ENCODE data around the gene WDFY4.

WDFY4 gene

GRCh38 chr10:48762064-48763042 lies 77.7 kb downstream of the WDFY4 start:
- no peak for TF ChIP-seq TAF1 (IDR thresholded peaks at IDR 0.05; ENCODE audit: borderline replicate concordance, insufficient read depth, low read length)
- no peak for TF ChIP-seq POLR2AphosphoS5 (IDR thresholded peaks at IDR 0.05; ENCODE audit: low read depth, low read length)
- no peak for TF ChIP-seq FOXP2 (optimal IDR thresholded peaks at IDR 0.05; ENCODE audit: borderline replicate concordance, extremely low read depth, extremely low read length, insufficient read depth)
- TF ChIP-seq SIN3A (IDR thresholded peaks at IDR 0.05; ENCODE audit: borderline replicate concordance, insufficient read depth, low read length), result no peak
- TF ChIP-seq REST (IDR thresholded peaks at IDR 0.05; ENCODE audit: insufficient read depth in 1 of 2, low read depth in 2 of 2, low read length in 2 of 2), result no peak

- TF ChIP-seq FOXP2 (optimal IDR thresholded peaks at IDR 0.05; ENCODE audit: borderline replicate concordance, extremely low read depth, extremely low read length, insufficient read depth), result no peak
- no peak for TF ChIP-seq SIN3A (IDR thresholded peaks at IDR 0.05; ENCODE audit: borderline replicate concordance, insufficient read depth, low read length)
- no peak for TF ChIP-seq POLR2AphosphoS5 (IDR thresholded peaks at IDR 0.05; ENCODE audit: low read depth, low read length)
- TF ChIP-seq REST (IDR thresholded peaks at IDR 0.05; ENCODE audit: insufficient read depth in 1 of 2, low read depth in 2 of 2, low read length in 2 of 2), result no peak
- no peak for TF ChIP-seq TAF1 (IDR thresholded peaks at IDR 0.05; ENCODE audit: borderline replicate concordance, insufficient read depth, low read length)
Observed at GRCh38 chr10:48763403-48763965, 78.8 kb downstream of the WDFY4 start.

- TF ChIP-seq FOXP2 (optimal IDR thresholded peaks at IDR 0.05; ENCODE audit: borderline replicate concordance, extremely low read depth, extremely low read length, insufficient read depth) (no peak), POLR2AphosphoS5 (IDR thresholded peaks at IDR 0.05; ENCODE audit: low read depth, low read length) (no peak), SIN3A (IDR thresholded peaks at IDR 0.05; ENCODE audit: borderline replicate concordance, insufficient read depth, low read length) (no peak)
Observed at GRCh38 chr10:48764486-48764885, 79.8 kb downstream of the WDFY4 start.

GRCh38 chr10:48765039-48765438 lies 80.4 kb downstream of the WDFY4 start:
- TF ChIP-seq SIN3A (IDR thresholded peaks at IDR 0.05; ENCODE audit: borderline replicate concordance, insufficient read depth, low read length) (no peak), FOXP2 (optimal IDR thresholded peaks at IDR 0.05; ENCODE audit: borderline replicate concordance, extremely low read depth, extremely low read length, insufficient read depth) (no peak), REST (IDR thresholded peaks at IDR 0.05; ENCODE audit: insufficient read depth in 1 of 2, low read depth in 2 of 2, low read length in 2 of 2) (no peak), POLR2AphosphoS5 (IDR thresholded peaks at IDR 0.05; ENCODE audit: low read depth, low read length) (no peak), TAF1 (IDR thresholded peaks at IDR 0.05; ENCODE audit: borderline replicate concordance, insufficient read depth, low read length) (no peak)

- no peak for TF ChIP-seq TAF1 (IDR thresholded peaks at IDR 0.05; ENCODE audit: borderline replicate concordance, insufficient read depth, low read length)
Observed at GRCh38 chr10:48765527-48765926, 80.9 kb downstream of the WDFY4 start.
